Gastrocnemius medialis (tissue), 4 donors: ENCODE measurements around the gene CDH20. TPM values are rescaled to one million over a fixed set of nuclear protein-coding genes. Genes with fewer than 3 reads are reported as not detected.

Experiments
- ATAC-seq, 2 donors: fragments of 150-250 bp; one replicate each; pipeline ENCODE4 v1.9.1; 2016
- DNase-seq, 2 donors: peaks; one replicate each; pipeline ENCODE4 v3.0.0-alpha.2; 2019
- H3K27ac ChIP-seq, 4 donors: fragments of 200-600 bp; sonication (generic); 1 replicate in 1 of 4; 2 replicates in 3 of 4; pipeline ENCODE4 v1.5.1; 2016 to 2018; ENCODE audit warnings: mild to moderate bottlenecking in 2 of 4, moderate library complexity in 1 of 4
- H3K27me3 ChIP-seq, 3 donors: fragments of 200-600 bp; sonication (generic) in 2 of 3; 1 replicate in 1 of 3; 2 replicates in 2 of 3; pipeline versions ENCODE4 v1.5.1 to v1.6.0; 2016 to 2019; ENCODE audit warnings: mild to moderate bottlenecking in 1 of 3, moderate library complexity in 1 of 3
- H3K36me3 ChIP-seq, 2 donors: fragments of 200-600 bp; sonication (generic) in 1 of 2; one replicate each; pipeline ENCODE4 v1.5.1; 2017 to 2018
- H3K4me1 ChIP-seq, 2 donors: fragments of 200-600 bp; sonication (generic) in 1 of 2; one replicate each; pipeline ENCODE4 v1.5.1; 2016 to 2017; ENCODE audit warnings: mild to moderate bottlenecking in 2 of 2
- H3K4me3 ChIP-seq, 4 donors: fragments of 200-600 bp; sonication (generic) in 3 of 4; 1 replicate in 1 of 4; 2 replicates in 3 of 4; pipeline ENCODE4 v1.5.1; 2016 to 2019; ENCODE audit warnings: mild to moderate bottlenecking in 2 of 4
- H3K9me3 ChIP-seq, 3 donors: fragments of 200-600 bp; sonication (generic) in 2 of 3; 1 replicate in 1 of 3; 2 replicates in 2 of 3; pipeline ENCODE4 v1.5.1; 2016 to 2019
- POLR2A ChIP-seq, 2 donors: fragments of 450-650 bp; IDR thresholded peaks; one replicate each; pipeline ENCODE4 v1.6.1; 2017; ENCODE audit warnings: antibody characterized with exemption in 2 of 2, mild to moderate bottlenecking in 2 of 2, moderate library complexity in 2 of 2
- in situ Hi-C, 4 donors: fragments of 200-750 bp; cut with MboI; loops; one replicate each; pipeline versions ENCODE4 v1.15.0 to v1.8.0; 2017; ENCODE audit warnings: low sequenced_read_pairs in 4 of 4
- intact Hi-C: fragments of 100-400 bp; cut with DNase I; formaldehyde crosslinking; loops from one replicate; pipeline ENCODE4 v1.15.1; 2023; ENCODE audit warnings: low total_unique reads
- total RNA-seq, 4 donors: library from RNA; depleted of rRNA; stranded (reverse); fragments of >200 nt; gene quantifications; one replicate each; pipeline versions ENCODE4 v1.1.0 to v1.2.3, GENCODE V29; 2016
- TF ChIP-seq, protein P1 (sequence below), 5 experiments: fragments of 450-650 bp in 3 of 5; fragments of 200-600 bp in 2 of 5; sonication (generic) in 2 of 5; IDR thresholded peaks in 4 of 5; conservative IDR thresholded peaks in 1 of 5; 1 replicate in 4 of 5; 2 replicates in 1 of 5; pipeline ENCODE4 v1.5.1; 2016 to 2019; ENCODE audit warnings: antibody characterized with exemption in 5 of 5, mild to moderate bottlenecking in 3 of 5, moderate library complexity in 3 of 5

Gene CDH20
- total RNA-seq, 4 donors from 2014 or later: 0.51 to 19.6 (median 3.9) TPM

DNA sequence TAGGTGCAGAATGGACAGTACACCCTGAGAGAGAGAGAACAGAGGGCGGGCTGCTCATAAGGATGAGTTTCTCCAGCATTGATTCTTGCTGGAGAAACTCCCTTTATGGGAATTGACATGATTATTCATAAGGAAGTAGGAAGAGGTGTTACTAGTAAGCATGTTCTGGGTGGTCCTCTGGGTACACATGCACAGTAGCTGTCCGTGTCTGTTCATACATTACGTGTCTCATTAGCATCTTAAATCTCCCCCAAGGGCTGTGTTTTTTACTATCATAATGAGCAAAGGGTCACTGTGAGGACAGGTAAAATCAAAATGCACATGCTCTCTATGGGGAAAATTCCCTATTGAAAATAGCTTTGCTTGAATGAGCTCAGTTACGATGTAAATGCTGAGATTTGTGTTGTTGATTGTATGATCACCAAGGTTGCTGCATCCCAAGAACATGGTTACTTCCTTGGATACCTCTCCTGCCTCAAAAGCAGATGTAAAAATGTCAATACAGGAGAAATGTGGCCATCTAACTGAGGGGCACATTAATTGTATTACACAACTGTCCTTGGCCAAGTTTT lies 238.9 kb downstream of the CDH20 start:
- Histone ChIP-seq H3K27me3 (no peaks in the 10 kb centered on the region), H3K4me1 (peaks cover 0 to 6% of the 10 kb centered on the region in 2 donors), H3K27ac (no peak overlapping the region), H3K9me3 (no peaks in the 10 kb centered on the region), H3K36me3 (no peaks in the 10 kb centered on the region), H3K4me3 (no peak overlapping the region)
- in situ Hi-C loops (loop anchor here in 2 of 4 donors (10.0 kb wide), 2 partner anchors 553 to 563 kb away; no protein-coding TSS in a partner anchor), intact Hi-C loops (no loop called here)
- DNase-seq (no peak), ATAC-seq (no peak)
- TF ChIP-seq, protein P1, sequence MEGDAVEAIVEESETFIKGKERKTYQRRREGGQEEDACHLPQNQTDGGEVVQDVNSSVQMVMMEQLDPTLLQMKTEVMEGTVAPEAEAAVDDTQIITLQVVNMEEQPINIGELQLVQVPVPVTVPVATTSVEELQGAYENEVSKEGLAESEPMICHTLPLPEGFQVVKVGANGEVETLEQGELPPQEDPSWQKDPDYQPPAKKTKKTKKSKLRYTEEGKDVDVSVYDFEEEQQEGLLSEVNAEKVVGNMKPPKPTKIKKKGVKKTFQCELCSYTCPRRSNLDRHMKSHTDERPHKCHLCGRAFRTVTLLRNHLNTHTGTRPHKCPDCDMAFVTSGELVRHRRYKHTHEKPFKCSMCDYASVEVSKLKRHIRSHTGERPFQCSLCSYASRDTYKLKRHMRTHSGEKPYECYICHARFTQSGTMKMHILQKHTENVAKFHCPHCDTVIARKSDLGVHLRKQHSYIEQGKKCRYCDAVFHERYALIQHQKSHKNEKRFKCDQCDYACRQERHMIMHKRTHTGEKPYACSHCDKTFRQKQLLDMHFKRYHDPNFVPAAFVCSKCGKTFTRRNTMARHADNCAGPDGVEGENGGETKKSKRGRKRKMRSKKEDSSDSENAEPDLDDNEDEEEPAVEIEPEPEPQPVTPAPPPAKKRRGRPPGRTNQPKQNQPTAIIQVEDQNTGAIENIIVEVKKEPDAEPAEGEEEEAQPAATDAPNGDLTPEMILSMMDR (IDR thresholded peaks at IDR 0.05 in 4 of 5, conservative IDR thresholded peaks at IDR 0.05 in 1 of 5): no peak
- TF ChIP-seq POLR2A (IDR thresholded peaks at IDR 0.05): no peak

DNA sequence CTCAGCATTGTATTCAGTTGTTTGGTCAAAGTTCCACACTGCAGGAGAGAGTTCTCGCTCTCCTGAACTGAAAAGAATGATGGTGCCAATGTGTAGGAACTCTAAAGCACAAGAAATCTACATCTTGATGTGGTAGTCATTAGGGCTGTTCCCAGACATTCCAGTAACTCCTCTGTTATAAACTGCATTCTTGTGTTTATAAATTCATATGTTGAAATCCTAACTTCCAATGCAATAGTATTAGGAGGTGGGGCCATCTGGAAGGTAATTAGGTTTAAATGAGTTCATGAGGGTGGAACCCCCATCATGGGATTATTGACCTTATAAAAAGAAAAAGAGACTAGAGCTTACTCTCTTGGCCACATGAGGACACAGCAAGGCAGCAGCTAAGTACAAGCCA lies 239.6 kb downstream of the CDH20 start:
- ATAC-seq: no peak
- TF ChIP-seq, protein P1 (IDR thresholded peaks at IDR 0.05 in 4 of 5, conservative IDR thresholded peaks at IDR 0.05 in 1 of 5): no peak
- no peak for TF ChIP-seq POLR2A (IDR thresholded peaks at IDR 0.05)
- DNase-seq: no peak
- no peak overlapping the region for H3K27ac ChIP-seq
- in situ Hi-C loops: loop anchor here in 2 of 4 donors (10.0 kb wide), 2 partner anchors 552 to 562 kb away; no protein-coding TSS in a partner anchor
- intact Hi-C loops: no loop called here
- no peaks in the 10 kb centered on the region for H3K36me3 ChIP-seq
- peaks cover 0 to 6% of the 10 kb centered on the region in 2 donors for H3K4me1 ChIP-seq
- H3K27me3 ChIP-seq: no peaks in the 10 kb centered on the region
- H3K4me3 ChIP-seq: no peak overlapping the region
- no peaks in the 10 kb centered on the region for H3K9me3 ChIP-seq

DNA sequence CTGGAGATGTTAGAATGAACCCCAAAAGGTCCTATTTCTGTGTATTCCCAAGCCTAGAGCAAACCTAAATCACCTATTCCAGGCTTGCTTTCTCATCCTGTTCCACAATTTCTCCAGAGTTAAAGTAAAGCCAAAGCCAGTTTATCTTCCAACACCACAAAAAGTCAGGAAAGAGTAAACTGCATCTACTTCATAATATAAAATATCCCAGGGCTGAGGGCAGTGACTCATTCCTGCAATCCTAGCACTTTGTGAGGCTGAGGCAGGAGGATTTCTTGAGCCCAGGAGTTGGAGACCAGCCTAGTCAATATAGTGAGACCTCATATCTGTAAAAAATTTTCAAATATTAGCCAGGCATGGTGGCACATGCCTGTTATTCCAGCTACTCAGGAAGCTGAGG lies 241.4 kb downstream of the CDH20 start:
- no peak for ATAC-seq
- Histone ChIP-seq H3K4me1 (peaks cover 0 to 17% of the 10 kb centered on the region in 2 donors), H3K4me3 (no peak overlapping the region), H3K9me3 (no peaks in the 10 kb centered on the region), H3K36me3 (no peaks in the 10 kb centered on the region), H3K27me3 (no peaks in the 10 kb centered on the region), H3K27ac (no peak overlapping the region)
- intact Hi-C loops: no loop called here
- no peak for DNase-seq
- in situ Hi-C loops: loop anchor here (10.0 to 25.0 kb wide), 4 partner anchors 313 to 563 kb away; partner anchors contain the start of gene RNF152 (in 2 of the 4)
- TF ChIP-seq, protein P1 (IDR thresholded peaks at IDR 0.05 in 4 of 5, conservative IDR thresholded peaks at IDR 0.05 in 1 of 5): no peak
- no peak for TF ChIP-seq POLR2A (IDR thresholded peaks at IDR 0.05)

DNA sequence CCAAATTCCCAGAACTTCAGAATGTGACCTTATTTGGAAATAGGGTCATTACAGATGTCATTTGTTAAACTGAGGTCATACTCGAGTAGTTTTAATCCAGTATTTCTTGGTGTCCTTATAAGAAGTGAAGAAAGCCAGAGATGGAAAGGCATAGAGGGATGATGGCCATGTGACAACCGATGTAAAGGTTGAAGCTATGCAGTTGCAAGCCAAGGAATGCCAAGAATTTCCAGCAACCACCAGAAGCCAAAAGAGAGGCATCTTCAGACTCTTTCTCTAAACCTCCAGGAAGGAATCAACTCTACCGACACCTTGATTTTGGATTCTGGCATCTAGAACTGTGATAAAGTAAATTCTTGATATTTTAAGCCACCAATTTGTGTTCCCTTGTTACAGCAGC lies 242.2 kb downstream of the CDH20 start:
- Histone ChIP-seq H3K4me3 (no peak overlapping the region), H3K27ac (no peak overlapping the region), H3K4me1 (peaks cover 0 to 17% of the 10 kb centered on the region in 2 donors), H3K9me3 (no peaks in the 10 kb centered on the region), H3K27me3 (no peaks in the 10 kb centered on the region), H3K36me3 (no peaks in the 10 kb centered on the region)
- DNase-seq: no peak
- ATAC-seq: no peak
- intact Hi-C loops: no loop called here
- in situ Hi-C loops: loop anchor here (10.0 to 25.0 kb wide), 4 partner anchors 312 to 562 kb away; partner anchors contain the start of gene RNF152 (in 2 of the 4)
- TF ChIP-seq, protein P1 (IDR thresholded peaks at IDR 0.05 in 4 of 5, conservative IDR thresholded peaks at IDR 0.05 in 1 of 5): no peak
- TF ChIP-seq POLR2A (IDR thresholded peaks at IDR 0.05): no peak
